Neural cell (in vitro differentiated cells): ENCODE measurements around the gene KSR2. TPM values are rescaled to one million over a fixed set of nuclear protein-coding genes. Genes with fewer than 3 reads are reported as not detected.

Source experiments
- H2AFZ ChIP-seq: fragments of 200-600, 300-800 bp; sonication (generic), shearing (Covaris generic); 2 replicates; pipeline ENCODE4 v1.6.0; 2014; ENCODE audit warnings: low read depth, mild to moderate bottlenecking, antibody characterized with exemption, low read length, moderate library complexity
- H3F3A ChIP-seq: fragments of 200-600 bp; shearing (Covaris generic); 2 replicates; pipeline ENCODE4 v1.6.1; 2016; ENCODE audit warnings: mild to moderate bottlenecking, moderate library complexity, mixed read lengths, antibody characterized with exemption, low read length; ENCODE audit not compliant: insufficient read depth, poor library complexity, severe bottlenecking
- H3K27ac ChIP-seq: fragments of 200-600, 300-800 bp; sonication (generic), shearing (Covaris generic); 2 replicates; pipeline ENCODE4 v1.5.1; 2014; ENCODE audit warnings: mild to moderate bottlenecking, low read length, moderate library complexity
- H3K27me3 ChIP-seq: fragments of 300-800, 200-600 bp; sonication (generic), shearing (Covaris generic); 2 replicates; pipeline ENCODE4 v1.6.0; 2014; ENCODE audit warnings: mild to moderate bottlenecking, low read depth, low read length, moderate library complexity; ENCODE audit not compliant: insufficient read depth
- H3K36me3 ChIP-seq: fragments of 300-800, 200-600 bp; sonication (generic), shearing (Covaris generic); 2 replicates; pipeline ENCODE4 v1.5.1; 2014; ENCODE audit warnings: mild to moderate bottlenecking, antibody characterized with exemption, low read length, moderate library complexity; ENCODE audit not compliant: insufficient read depth
- H3K4me2 ChIP-seq: fragments of 300-800, 200-600 bp; sonication (generic), shearing (Covaris generic); 2 replicates; pipeline ENCODE4 v1.6.0; 2014; ENCODE audit warnings: mild to moderate bottlenecking, low read length
- H3K4me3 ChIP-seq: fragments of 300-800, 200-600 bp; sonication (generic), shearing (Covaris generic); 2 replicates; pipeline ENCODE4 v1.5.1; 2014; ENCODE audit warnings: mild to moderate bottlenecking, low read length, moderate library complexity
- H3K79me2 ChIP-seq: fragments of 200-600 bp; shearing (Covaris generic); replicated peaks from 2 replicates; pipeline ENCODE4 v1.6.0; 2014; ENCODE audit warnings: mild to moderate bottlenecking, low read length, moderate library complexity; ENCODE audit not compliant: insufficient read depth
- H3K9ac ChIP-seq: fragments of 300-800, 200-600 bp; sonication (generic), shearing (Covaris generic); 2 replicates; pipeline ENCODE4 v1.6.1; 2016; ENCODE audit warnings: mild to moderate bottlenecking, low read length, mixed read lengths
- H3K9me2 ChIP-seq: fragments of 200-600 bp; shearing (Covaris generic); 2 replicates; pipeline ENCODE4 v1.6.1; 2016; ENCODE audit warnings: mild to moderate bottlenecking, low read length, mixed read lengths; ENCODE audit not compliant: insufficient read depth
- H3K9me3 ChIP-seq: fragments of 200-600, 300-800 bp; sonication (generic), shearing (Covaris generic); 2 replicates; pipeline ENCODE4 v1.6.1; 2016; ENCODE audit warnings: mild to moderate bottlenecking, mixed run types, low read length, moderate library complexity, mixed read lengths
- H4K20me1 ChIP-seq: fragments of 200-600 bp; shearing (Covaris generic); 2 replicates; pipeline ENCODE4 v1.6.1; 2016; ENCODE audit warnings: mild to moderate bottlenecking, mixed run types; ENCODE audit not compliant: insufficient read depth
- EP300 ChIP-seq: fragments of 450-650 bp; conservative IDR thresholded peaks from 2 replicates; pipeline ENCODE4 v1.6.1; 2014; ENCODE audit warnings: antibody characterized with exemption, mild to moderate bottlenecking, moderate library complexity; ENCODE audit not compliant: poor library complexity, severe bottlenecking
- EZH2 ChIP-seq: fragments of 200-600, 300-800 bp; shearing (Covaris generic), sonication (generic); IDR thresholded peaks from 2 replicates; pipeline ENCODE4 v1.6.1; 2014; ENCODE audit warnings: antibody characterized with exemption, low read length, borderline replicate concordance, mild to moderate bottlenecking; ENCODE audit not compliant: insufficient read depth, poor library complexity, severe bottlenecking
- MXI1 ChIP-seq: fragments of 450-650 bp; conservative IDR thresholded peaks from 2 replicates; pipeline ENCODE4 v1.6.1; 2014; ENCODE audit warnings: antibody characterized with exemption, mild to moderate bottlenecking; ENCODE audit not compliant: poor library complexity, severe bottlenecking
- POLR2AphosphoS5 ChIP-seq: IDR thresholded peaks from 2 replicates; pipeline ENCODE4 v1.6.1; 2012
- RAD21 ChIP-seq: fragments of 450-650 bp; conservative IDR thresholded peaks from 2 replicates; pipeline ENCODE4 v1.6.1; 2014; ENCODE audit warnings: antibody characterized with exemption, mild to moderate bottlenecking, moderate library complexity
- REST ChIP-seq: IDR thresholded peaks from 2 replicates; pipeline ENCODE4 v1.6.1; 2012; ENCODE audit warnings: borderline replicate concordance
- SMC3 ChIP-seq: fragments of 450-650 bp; conservative IDR thresholded peaks from 2 replicates; pipeline ENCODE4 v1.6.1; 2014; ENCODE audit warnings: antibody characterized with exemption, mild to moderate bottlenecking, moderate library complexity; ENCODE audit not compliant: poor library complexity
- TAF1 ChIP-seq: IDR thresholded peaks from 2 replicates; pipeline ENCODE4 v1.6.1; 2012; ENCODE audit warnings: low read depth
- polyA plus RNA-seq: library from polyadenylated mRNA; depleted of rRNA; stranded (reverse); fragments of >200 nt; gene quantifications from 2 replicates; pipeline ENCODE4 v1.2.3, GENCODE V29; 2014
- TF ChIP-seq, protein P1 (sequence below): fragments of 450-650 bp; IDR thresholded peaks from 2 replicates; pipeline ENCODE4 v1.5.1; 2014; ENCODE audit warnings: antibody characterized with exemption, mild to moderate bottlenecking, moderate library complexity; ENCODE audit not compliant: poor library complexity, severe bottlenecking

The KSR2 gene
- polyA plus RNA-seq, 1 donor from 2014 or later: 3.0 TPM

DNA sequence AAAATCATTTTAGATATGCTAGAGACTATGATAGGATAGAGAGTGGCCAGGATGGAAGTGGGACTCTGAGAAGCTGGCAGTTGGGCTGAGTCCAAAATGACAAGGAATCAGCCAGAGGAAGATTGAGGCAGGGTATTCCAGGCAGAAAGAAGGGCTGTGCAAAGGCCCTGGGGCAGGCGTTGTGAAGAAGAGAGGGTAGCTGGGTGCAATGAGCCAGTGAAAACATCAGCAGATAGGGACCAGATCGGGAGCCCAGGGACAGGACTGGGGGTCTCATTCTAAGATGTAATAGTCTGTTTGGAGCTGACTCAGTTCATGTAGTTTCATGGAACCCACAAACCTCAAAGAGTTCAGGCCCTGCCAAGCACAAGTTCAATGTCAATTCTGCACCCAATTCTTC lies 126.6 kb downstream of the KSR2 start:
- Histone ChIP-seq H2AFZ (no peak overlapping the region), H3K4me3 (no peak overlapping the region), H3K9ac (no peak overlapping the region), H3K27me3 (no peaks in the 10 kb centered on the region), H3K27ac (no peak overlapping the region), H4K20me1 (no peaks in the 10 kb centered on the region), H3K9me3 (no peaks in the 10 kb centered on the region), H3K4me2 (no peak overlapping the region), H3K9me2 (no peaks in the 10 kb centered on the region), H3K36me3 (no peaks in the 10 kb centered on the region), H3F3A (no peaks in the 10 kb centered on the region), H3K79me2 (no peaks in the 10 kb centered on the region)
- TF ChIP-seq POLR2AphosphoS5 (no peak), RAD21 (no peak), REST (no peak), TAF1 (no peak), MXI1 (no peak), EP300 (no peak), EZH2 (no peak)
- TF ChIP-seq, protein P1, sequence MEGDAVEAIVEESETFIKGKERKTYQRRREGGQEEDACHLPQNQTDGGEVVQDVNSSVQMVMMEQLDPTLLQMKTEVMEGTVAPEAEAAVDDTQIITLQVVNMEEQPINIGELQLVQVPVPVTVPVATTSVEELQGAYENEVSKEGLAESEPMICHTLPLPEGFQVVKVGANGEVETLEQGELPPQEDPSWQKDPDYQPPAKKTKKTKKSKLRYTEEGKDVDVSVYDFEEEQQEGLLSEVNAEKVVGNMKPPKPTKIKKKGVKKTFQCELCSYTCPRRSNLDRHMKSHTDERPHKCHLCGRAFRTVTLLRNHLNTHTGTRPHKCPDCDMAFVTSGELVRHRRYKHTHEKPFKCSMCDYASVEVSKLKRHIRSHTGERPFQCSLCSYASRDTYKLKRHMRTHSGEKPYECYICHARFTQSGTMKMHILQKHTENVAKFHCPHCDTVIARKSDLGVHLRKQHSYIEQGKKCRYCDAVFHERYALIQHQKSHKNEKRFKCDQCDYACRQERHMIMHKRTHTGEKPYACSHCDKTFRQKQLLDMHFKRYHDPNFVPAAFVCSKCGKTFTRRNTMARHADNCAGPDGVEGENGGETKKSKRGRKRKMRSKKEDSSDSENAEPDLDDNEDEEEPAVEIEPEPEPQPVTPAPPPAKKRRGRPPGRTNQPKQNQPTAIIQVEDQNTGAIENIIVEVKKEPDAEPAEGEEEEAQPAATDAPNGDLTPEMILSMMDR: no peak

GRCh38 chr12:117837737-117838050 lies 131.1 kb downstream of the KSR2 start:
- no peak overlapping the region for H3K27ac ChIP-seq
- H3K4me2 ChIP-seq: no peak overlapping the region
- no peaks in the 10 kb centered on the region for H3F3A ChIP-seq
- no peaks in the 10 kb centered on the region for H3K27me3 ChIP-seq
- H3K9ac ChIP-seq: no peak overlapping the region
- H4K20me1 ChIP-seq: no peaks in the 10 kb centered on the region
- no peaks in the 10 kb centered on the region for H3K9me3 ChIP-seq
- H3K4me3 ChIP-seq: no peak overlapping the region
- no peaks in the 10 kb centered on the region for H3K36me3 ChIP-seq
- H2AFZ ChIP-seq: no peak overlapping the region
- TF ChIP-seq POLR2AphosphoS5 (no peak), SMC3 (no peak), RAD21 (no peak), MXI1 (no peak), REST (no peak), EZH2 (no peak)
- TF ChIP-seq, protein P1: no peak
- H3K79me2 ChIP-seq: no peaks in the 10 kb centered on the region
- H3K9me2 ChIP-seq: no peaks in the 10 kb centered on the region
